Gastrocnemius medialis (tissue), 4 donors: ENCODE measurements around the gene KCNK6. TPM values are rescaled to one million over a fixed set of nuclear protein-coding genes. Genes with fewer than 3 reads are reported as not detected.
A peak's percentile ranks its signal among the peaks of the same experiment; 100 is the strongest.
"Not testable (repeated sequence)": the region's sequence is repeated elsewhere in the genome, so short reads cannot be mapped to it uniquely, and the experiment has no call there.

Source experiments
- ATAC-seq, 2 donors: fragments of 150-250 bp; one replicate each; pipeline ENCODE4 v1.9.1; 2016
- DNase-seq, 2 donors: peaks; one replicate each; pipeline ENCODE4 v3.0.0-alpha.2; 2019
- H3K27ac ChIP-seq, 4 donors: fragments of 200-600 bp; sonication (generic); 1 replicate in 1 of 4; 2 replicates in 3 of 4; pipeline ENCODE4 v1.5.1; 2016 to 2018; ENCODE audit warnings: mild to moderate bottlenecking in 2 of 4, moderate library complexity in 1 of 4
- H3K27me3 ChIP-seq, 3 donors: fragments of 200-600 bp; sonication (generic) in 2 of 3; 1 replicate in 1 of 3; 2 replicates in 2 of 3; pipeline versions ENCODE4 v1.5.1 to v1.6.0; 2016 to 2019; ENCODE audit warnings: mild to moderate bottlenecking in 1 of 3, moderate library complexity in 1 of 3
- H3K36me3 ChIP-seq, 2 donors: fragments of 200-600 bp; sonication (generic) in 1 of 2; one replicate each; pipeline ENCODE4 v1.5.1; 2017 to 2018
- H3K4me1 ChIP-seq, 2 donors: fragments of 200-600 bp; sonication (generic) in 1 of 2; one replicate each; pipeline ENCODE4 v1.5.1; 2016 to 2017; ENCODE audit warnings: mild to moderate bottlenecking in 2 of 2
- H3K4me3 ChIP-seq, 4 donors: fragments of 200-600 bp; sonication (generic) in 3 of 4; 1 replicate in 1 of 4; 2 replicates in 3 of 4; pipeline ENCODE4 v1.5.1; 2016 to 2019; ENCODE audit warnings: mild to moderate bottlenecking in 2 of 4
- H3K9me3 ChIP-seq, 3 donors: fragments of 200-600 bp; sonication (generic) in 2 of 3; 1 replicate in 1 of 3; 2 replicates in 2 of 3; pipeline ENCODE4 v1.5.1; 2016 to 2019
- POLR2A ChIP-seq, 2 donors: fragments of 450-650 bp; IDR thresholded peaks; one replicate each; pipeline ENCODE4 v1.6.1; 2017; ENCODE audit warnings: antibody characterized with exemption in 2 of 2, mild to moderate bottlenecking in 2 of 2, moderate library complexity in 2 of 2
- in situ Hi-C, 4 donors: fragments of 200-750 bp; cut with MboI; loops; one replicate each; pipeline versions ENCODE4 v1.15.0 to v1.8.0; 2017; ENCODE audit warnings: low sequenced_read_pairs in 4 of 4
- intact Hi-C: fragments of 100-400 bp; cut with DNase I; formaldehyde crosslinking; loops from one replicate; pipeline ENCODE4 v1.15.1; 2023; ENCODE audit warnings: low total_unique reads
- total RNA-seq, 4 donors: library from RNA; depleted of rRNA; stranded (reverse); fragments of >200 nt; gene quantifications; one replicate each; pipeline versions ENCODE4 v1.1.0 to v1.2.3, GENCODE V29; 2016
- TF ChIP-seq, protein P1 (sequence below), 5 experiments: fragments of 450-650 bp in 3 of 5; fragments of 200-600 bp in 2 of 5; sonication (generic) in 2 of 5; IDR thresholded peaks in 4 of 5; conservative IDR thresholded peaks in 1 of 5; 1 replicate in 4 of 5; 2 replicates in 1 of 5; pipeline ENCODE4 v1.5.1; 2016 to 2019; ENCODE audit warnings: antibody characterized with exemption in 5 of 5, mild to moderate bottlenecking in 3 of 5, moderate library complexity in 3 of 5

The KCNK6 gene
- total RNA-seq, 4 donors from 2014 or later = 0.15 to 0.90 (median 0.41) TPM

DNA sequence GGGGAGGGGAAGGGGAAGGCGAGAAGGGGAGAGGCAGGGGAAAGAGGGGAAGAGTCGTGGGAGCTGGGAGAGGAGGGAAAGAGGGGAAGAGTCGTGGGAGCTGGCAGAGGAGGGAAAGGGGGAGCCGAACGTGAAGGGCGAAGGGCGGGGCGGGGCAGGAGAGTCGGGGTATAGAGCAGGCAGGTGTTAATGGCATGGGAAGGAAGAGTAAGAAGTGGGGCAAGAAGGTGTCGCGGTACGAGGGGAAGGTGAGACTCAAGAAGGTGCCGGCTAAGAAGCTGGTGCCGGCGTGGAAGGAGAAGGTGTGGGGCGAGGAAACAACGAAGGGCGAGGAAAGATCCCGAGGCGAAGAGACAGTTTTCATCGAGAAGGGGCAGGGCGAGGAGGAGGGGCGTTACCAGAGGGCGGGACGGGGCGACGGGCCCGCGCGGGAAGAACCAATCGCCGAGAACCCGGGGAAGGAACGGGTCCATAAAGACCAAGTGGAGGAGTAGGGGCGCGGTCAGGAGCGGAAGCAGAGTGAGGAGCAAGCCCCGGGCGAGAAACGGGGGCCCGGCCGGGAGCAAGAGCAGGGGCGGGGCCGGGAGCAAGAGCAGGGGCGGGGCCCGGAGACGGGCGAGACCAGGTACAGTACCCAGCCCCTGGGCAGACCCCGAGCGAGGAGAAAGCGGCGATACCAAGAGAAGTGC is 16.4 kb downstream of the KCNK6 start:
- DNase-seq (peak; percentile 92 to 94), ATAC-seq (peak; percentile 84 to 86)
- no peaks in the 10 kb centered on the region for H3K36me3 ChIP-seq
- no peaks in the 10 kb centered on the region for H3K27me3 ChIP-seq
- peak overlapping the region; percentile 77 to 91 (median 79) for H3K4me3 ChIP-seq
- no peaks in the 10 kb centered on the region for H3K9me3 ChIP-seq
- intact Hi-C loops = loop anchor here (1.0 to 2.0 kb wide), 9 partner anchors 20 to 594 kb away; partner anchors contain the start of genes MRPS12, PSMD8, SARS2 and SIPA1L3
- peak overlapping the region; percentile 96 to 99 (median 98) for H3K27ac ChIP-seq
- H3K4me1 ChIP-seq = peaks cover 5 to 7% of the 10 kb centered on the region in 2 donors
- TF ChIP-seq, protein P1, sequence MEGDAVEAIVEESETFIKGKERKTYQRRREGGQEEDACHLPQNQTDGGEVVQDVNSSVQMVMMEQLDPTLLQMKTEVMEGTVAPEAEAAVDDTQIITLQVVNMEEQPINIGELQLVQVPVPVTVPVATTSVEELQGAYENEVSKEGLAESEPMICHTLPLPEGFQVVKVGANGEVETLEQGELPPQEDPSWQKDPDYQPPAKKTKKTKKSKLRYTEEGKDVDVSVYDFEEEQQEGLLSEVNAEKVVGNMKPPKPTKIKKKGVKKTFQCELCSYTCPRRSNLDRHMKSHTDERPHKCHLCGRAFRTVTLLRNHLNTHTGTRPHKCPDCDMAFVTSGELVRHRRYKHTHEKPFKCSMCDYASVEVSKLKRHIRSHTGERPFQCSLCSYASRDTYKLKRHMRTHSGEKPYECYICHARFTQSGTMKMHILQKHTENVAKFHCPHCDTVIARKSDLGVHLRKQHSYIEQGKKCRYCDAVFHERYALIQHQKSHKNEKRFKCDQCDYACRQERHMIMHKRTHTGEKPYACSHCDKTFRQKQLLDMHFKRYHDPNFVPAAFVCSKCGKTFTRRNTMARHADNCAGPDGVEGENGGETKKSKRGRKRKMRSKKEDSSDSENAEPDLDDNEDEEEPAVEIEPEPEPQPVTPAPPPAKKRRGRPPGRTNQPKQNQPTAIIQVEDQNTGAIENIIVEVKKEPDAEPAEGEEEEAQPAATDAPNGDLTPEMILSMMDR (IDR thresholded peaks at IDR 0.05 in 4 of 5, conservative IDR thresholded peaks at IDR 0.05 in 1 of 5) = no peak
- TF ChIP-seq POLR2A (IDR thresholded peaks at IDR 0.05) = peak; percentile 74 to 90
- in situ Hi-C loops = loop anchor here (25.0 kb wide), 2 partner anchors 199 to 424 kb away; partner anchors contain the start of genes SIPA1L3 (in 4 of the 4) and WDR87 (in 4 of the 4)

DNA sequence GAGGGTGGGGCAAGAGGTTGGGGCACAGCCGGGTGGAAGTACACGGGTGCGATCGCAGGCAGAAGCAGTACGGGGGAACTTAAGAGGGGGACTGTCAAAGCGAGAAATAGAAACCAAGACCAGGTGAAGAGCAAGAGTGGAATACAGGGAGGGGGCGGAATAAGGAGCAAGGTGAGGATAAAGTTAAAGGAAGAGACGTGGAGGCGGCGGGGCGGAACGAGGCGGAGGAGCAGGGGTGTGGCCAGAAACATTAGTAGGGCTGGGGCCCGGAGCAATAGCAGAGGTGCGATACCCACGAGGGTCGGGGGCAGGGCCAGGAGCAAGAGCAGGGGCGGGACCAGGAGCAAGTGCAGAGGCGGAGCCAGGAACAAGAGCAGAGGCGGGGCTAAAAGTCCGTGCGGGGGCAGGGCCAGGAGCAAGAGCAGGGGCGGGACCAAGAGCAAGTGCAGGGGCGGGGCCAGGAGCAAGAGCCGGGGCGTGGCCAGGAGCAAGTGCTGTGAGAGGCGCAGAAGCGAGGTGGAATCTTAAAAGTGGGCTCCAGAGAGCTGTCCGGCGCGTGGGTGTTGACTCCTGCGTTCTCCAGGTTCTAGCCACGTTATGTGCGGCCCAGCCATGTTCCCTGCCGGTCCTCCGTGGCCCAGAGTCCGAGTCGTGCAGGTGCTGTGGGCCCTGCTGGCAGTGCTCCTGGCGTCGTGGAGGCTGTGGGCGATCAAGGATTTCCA is 17.2 kb downstream of the KCNK6 start:
- peak overlapping the region; percentile 77 to 91 (median 79) for H3K4me3 ChIP-seq
- peak in 1 of 2 donors; percentile 51 for TF ChIP-seq POLR2A (IDR thresholded peaks at IDR 0.05)
- TF ChIP-seq, protein P1 (IDR thresholded peaks at IDR 0.05 in 4 of 5, conservative IDR thresholded peaks at IDR 0.05 in 1 of 5) = no peak
- H3K4me1 ChIP-seq = peaks cover 5 to 7% of the 10 kb centered on the region in 2 donors
- intact Hi-C loops (loop anchor here (1.0 kb wide), 4 partner anchors 20 to 594 kb away; partner anchors contain the start of genes MRPS12, PSMD8 and SARS2), in situ Hi-C loops (loop anchor here (25.0 kb wide), 2 partner anchors 199 to 424 kb away; partner anchors contain the start of genes SIPA1L3 (in 4 of the 4) and WDR87 (in 4 of the 4))
- H3K9me3 ChIP-seq = no peaks in the 10 kb centered on the region
- ATAC-seq = peak; percentile 66 to 77
- peak overlapping the region; percentile 96 to 99 (median 98) for H3K27ac ChIP-seq
- H3K36me3 ChIP-seq = no peaks in the 10 kb centered on the region
- DNase-seq = peak; percentile 96 to 97
- no peaks in the 10 kb centered on the region for H3K27me3 ChIP-seq

DNA sequence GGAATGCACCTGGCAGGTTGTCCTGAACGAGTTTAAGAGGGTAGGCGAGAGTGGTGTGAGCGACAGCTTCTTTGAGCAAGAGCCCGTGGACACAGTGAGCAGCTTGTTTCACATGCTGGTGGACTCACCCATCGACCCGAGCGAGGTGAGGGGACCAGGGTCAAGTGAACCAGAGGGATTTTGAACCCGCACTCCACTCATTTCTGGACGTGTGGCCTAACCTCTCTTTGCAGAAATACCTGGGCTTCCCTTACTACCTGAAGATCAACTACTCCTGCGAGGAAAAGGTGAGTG is 17.7 kb downstream of the KCNK6 start:
- no peaks in the 10 kb centered on the region for H3K36me3 ChIP-seq
- DNase-seq (no peak), ATAC-seq (no peak)
- in situ Hi-C loops (loop anchor here (25.0 kb wide), 2 partner anchors 200 to 425 kb away; partner anchors contain the start of genes SIPA1L3 (in 4 of the 4) and WDR87 (in 4 of the 4)), intact Hi-C loops (no loop called here)
- peaks cover 5 to 7% of the 10 kb centered on the region in 2 donors for H3K4me1 ChIP-seq
- H3K4me3 ChIP-seq = peak overlapping the region; percentile 77 to 91 (median 79)
- H3K27ac ChIP-seq = peak overlapping the region; percentile 96 to 99 (median 98)
- no peaks in the 10 kb centered on the region for H3K27me3 ChIP-seq
- no peaks in the 10 kb centered on the region for H3K9me3 ChIP-seq
- no peak for TF ChIP-seq POLR2A (IDR thresholded peaks at IDR 0.05)
- TF ChIP-seq, protein P1 (IDR thresholded peaks at IDR 0.05 in 4 of 5, conservative IDR thresholded peaks at IDR 0.05 in 1 of 5) = no peak

DNA sequence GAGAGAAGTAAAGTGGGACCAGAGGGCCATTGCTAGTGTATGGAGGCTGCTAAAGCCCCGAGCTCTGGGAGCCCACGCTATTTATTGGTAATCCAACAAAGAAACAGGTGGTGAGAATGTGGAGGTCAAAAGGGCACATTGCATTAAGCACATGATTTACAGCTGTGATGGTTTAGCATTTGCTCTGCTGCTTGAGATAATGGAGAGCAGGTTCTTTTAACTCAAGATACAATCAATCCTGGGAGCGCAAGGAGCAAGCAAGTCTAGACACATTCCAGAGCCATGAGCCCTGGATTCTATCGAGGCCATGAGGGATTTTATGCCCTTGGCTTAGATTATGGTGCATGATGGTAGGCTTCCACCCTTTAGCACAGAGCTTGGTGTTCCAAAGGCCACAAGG is 19.4 kb downstream of the KCNK6 start:
- not testable (repeated sequence) for H3K36me3 ChIP-seq, DNase-seq
- in situ Hi-C loops = loop anchor here (25.0 kb wide), 2 partner anchors 202 to 427 kb away; partner anchors contain the start of genes SIPA1L3 (in 4 of the 4) and WDR87 (in 4 of the 4)

More for the DNA sequence above, 19.4 kb downstream of the KCNK6 start:
- H3K9me3 ChIP-seq, H3K27ac ChIP-seq, H3K4me1 ChIP-seq, intact Hi-C loops, H3K27me3 ChIP-seq, ATAC-seq, H3K4me3 ChIP-seq: not testable (repeated sequence)
